LHCN-M2 (cell line): ENCODE results near the gene KCNAB1. TPM values are rescaled to one million over a fixed set of nuclear protein-coding genes. Genes with fewer than 3 reads are reported as not detected.
"Not testable (repeated sequence)": the region's sequence is repeated elsewhere in the genome, so short reads cannot be mapped to it uniquely, and the experiment has no call there.

Experiments
- DNase-seq: peaks from one replicate; pipeline ENCODE4 v3.0.0-alpha.2; 2012; ENCODE audit warnings: low read depth
- total RNA-seq: library from RNA; depleted of rRNA; stranded (reverse); fragments of >200 nt; gene quantifications from 2 replicates; pipeline ENCODE4 v1.2.3, GENCODE V29; 2014

KCNAB1 gene
- total RNA-seq, 1 experiment from 2014 or later, result 0.57 TPM

DNA sequence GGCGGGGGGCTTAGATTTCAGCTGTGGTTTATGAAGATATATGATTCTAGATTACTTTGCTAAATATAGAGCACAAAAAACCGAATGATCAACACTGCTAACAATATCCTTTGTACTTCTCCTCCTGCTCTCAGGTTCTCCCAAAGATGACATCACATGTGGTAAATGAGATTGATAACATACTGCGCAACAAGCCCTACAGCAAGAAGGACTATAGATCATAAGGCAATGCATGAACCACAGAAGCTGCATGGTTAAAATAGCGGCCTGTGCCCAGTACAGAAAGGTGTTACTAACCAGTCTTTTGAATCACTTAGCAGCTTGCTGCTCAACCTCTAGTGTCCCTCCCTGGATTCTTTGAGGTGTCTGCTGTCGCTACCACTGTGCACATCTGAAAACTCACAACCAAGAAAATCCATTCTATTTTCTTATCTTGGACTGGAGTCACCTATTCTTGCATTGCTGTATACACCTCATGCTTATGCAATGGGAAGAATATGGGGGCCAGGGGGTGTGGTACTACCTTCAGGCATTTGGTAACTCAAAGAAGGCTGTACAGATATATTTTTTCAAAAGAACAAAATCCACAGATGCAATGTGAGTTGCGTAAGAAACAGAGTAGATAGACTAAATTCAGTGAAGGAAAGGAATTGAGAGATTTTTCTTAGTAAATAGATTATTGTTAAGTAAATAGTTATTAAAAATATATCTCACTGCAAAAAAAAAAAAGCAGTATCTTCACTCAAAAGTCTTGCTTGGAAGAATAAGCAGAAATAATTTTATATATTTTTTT lies 416.3 kb downstream of the KCNAB1 start:
- peak; percentile 36 for DNase-seq

DNA sequence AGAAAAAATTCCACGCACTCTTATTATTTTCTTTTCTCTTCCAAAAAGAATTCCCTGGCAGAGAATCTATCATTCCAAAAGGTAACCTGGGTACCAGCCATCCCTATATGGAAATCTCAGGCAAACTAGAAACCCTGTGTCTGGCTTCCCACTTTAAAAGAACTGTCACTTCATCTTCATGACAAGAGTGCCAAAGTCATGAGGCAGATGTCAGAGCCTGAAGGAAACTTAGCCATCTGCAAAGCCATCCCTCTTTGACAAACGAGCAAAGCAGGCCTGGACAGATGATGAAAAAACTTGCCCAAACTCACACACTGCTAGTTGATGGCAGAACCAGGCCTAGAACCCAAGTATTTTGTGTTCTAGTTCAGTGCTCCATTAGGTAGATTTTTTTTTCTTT lies 418.7 kb downstream of the KCNAB1 start:
- no peak for DNase-seq

DNA sequence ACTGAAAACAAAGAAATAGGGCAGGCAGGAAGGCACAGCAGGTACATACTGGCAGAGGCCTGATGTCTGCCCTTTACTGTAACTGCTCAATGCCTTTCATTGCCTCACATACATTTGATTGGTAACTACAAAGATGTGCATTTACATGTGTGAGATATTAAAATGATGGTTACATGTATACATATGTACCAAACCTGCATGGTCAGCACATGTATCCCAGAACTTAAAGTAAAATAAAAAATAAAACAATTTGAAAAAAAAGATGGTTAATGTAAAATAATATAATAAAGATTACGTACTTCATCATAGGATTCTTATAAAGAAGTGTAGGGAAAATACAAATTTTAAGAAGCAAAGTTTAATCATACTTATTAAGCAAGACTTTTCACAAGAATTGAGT lies 419.4 kb downstream of the KCNAB1 start:
- no peak for DNase-seq

DNA sequence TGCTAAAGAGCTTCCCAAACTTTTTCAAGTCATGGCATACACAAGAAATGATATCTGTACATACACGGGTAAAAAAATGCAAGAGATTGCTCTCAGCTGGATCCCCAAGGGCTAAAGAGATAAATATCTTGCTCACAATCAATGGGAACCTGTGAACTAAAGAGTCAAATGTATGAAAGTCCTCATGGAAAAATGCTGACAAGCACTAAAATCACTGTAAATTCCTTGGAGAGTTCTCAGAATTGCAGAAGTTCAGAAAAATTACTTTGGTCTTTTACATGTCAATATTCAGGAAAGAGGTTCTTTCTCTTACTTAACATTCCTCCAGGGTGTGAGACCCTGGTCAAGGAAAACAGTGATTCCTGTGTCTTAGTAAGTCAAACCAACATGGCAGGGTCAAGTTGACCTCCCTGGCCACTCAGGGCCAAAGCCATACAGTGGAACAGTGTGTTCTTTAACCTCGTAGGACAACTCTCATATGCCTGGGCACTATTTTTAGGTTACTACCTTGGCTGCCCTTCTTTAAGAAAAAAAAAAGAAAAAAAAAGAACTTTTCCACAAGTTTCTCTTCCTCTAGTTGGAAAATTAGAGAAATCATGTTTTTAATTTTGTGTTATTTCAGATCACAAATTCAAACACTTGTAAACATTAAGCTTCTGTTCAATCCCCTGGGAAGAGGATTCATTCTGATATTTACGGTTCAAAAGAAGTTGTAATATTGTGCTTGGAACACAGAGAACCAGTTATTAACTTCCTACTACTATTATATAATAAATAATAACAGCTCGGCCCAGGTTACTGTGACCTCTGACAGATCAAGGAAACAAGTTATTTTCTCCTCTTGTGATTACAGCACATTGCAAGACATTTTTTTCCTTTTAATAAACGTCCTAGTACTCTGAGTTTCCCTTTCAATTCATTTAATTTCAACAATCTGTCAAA lies 422.0 kb downstream of the KCNAB1 start:
- DNase-seq, result no peak

DNA sequence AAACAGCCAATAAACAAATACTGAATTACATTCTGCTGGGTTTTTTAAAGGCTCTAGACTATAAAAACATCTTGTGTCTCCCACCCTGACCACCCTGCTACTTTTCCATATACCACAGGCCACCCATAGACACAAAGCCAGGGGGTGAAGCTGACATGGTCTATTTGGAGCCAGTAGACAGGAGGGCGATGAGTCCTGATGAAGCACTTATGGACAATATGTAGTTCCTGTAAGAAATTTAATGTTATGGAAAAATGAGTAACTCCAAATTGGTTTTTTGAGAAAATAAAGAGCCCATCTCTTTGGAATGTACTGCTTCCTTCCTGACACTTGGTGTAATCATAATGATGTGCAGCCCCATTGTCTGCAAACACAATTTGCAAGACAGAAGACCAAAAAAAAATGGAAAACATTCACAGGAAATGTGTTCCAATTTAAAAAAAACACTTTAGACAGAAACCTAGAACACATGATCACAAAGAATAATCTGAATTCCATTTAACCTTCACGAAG lies 422.7 kb downstream of the KCNAB1 start:
- no peak for DNase-seq

DNA sequence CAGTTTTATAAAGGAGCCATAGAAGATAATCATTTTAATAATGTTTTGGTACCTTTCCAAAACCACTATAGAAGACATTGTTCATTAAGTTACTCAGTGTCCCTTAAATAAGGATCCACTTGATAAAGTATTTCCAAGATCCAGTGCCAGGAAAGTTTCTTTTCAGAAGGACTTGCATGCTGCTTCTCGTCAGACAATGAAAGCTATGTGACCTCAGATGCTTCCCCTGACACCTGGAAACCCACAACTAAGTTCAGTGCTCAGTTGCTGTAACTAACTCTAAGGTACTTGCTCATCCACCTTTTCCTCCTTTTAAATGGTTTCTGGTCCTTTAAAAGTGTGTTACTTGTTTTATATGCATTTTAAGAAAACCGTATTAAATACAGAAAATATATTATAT lies 427.3 kb downstream of the KCNAB1 start:
- no peak for DNase-seq

DNA sequence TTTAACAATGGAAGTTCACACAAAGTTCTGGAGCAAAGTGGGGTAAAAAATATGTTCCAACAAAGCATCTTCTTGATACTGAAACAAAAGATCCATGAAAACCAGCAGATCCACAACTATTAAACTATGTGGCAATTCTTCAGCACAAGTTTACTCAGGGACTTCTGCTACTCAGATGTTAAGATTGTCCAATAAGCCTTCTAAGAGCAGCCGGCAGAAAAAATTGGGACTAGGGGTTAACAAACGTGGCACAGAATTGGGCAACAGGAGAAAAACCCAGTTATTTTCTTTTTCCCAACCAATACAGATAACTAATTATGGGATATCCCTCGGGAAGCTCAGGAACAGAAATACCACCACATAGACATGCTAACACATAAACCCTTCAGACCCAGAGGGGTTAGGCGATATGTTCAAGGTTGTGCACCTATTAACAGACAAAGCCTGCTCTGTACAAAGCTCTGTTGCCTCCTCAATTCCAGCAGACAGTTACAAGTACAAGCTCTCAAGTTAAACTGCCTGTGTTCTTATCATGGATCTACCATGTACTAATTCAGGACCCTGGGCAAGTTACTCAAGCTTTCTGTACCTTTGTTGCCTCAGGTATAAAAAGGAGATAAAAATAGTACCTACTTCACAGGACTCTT lies 427.8 kb downstream of the KCNAB1 start:
- no peak for DNase-seq

DNA sequence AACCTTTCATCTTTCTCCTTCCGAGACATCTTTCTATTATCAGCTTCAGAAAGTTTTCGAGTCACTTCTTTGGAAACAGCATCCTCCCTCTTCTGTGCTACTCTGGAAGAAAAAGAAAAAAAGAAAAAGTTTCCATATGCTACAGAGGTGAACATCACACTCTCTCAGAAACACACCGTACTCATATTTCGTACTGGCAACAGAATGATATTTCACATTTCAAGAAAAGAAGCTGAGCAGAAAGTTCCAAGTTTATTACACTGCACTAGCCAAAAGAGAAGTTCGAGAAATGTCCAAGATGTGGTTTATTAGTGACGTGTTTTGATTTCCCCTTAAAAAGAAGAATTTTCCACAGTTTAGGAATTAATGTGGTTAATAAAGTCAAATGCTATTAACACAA lies 428.5 kb downstream of the KCNAB1 start:
- no peak for DNase-seq

DNA sequence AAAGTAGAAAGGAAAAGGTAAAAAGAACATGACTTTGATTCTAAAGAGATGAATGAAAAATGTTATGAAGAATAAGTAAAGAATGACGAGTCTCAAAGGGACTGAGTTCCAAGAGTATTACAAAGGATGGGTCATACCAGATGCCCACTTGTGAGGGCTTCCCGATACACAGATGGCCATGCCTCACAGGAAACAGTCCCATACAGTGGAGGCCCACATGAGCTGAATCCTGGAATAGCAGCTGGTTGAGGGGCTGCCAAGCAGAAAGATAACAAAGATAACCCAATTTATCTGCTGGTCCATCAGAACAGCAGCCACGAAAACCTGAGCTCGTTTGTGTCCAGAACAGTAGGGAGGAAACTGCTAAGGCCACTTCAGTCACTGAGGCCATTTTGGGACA lies 430.9 kb downstream of the KCNAB1 start:
- DNase-seq, result peak; percentile 81

DNA sequence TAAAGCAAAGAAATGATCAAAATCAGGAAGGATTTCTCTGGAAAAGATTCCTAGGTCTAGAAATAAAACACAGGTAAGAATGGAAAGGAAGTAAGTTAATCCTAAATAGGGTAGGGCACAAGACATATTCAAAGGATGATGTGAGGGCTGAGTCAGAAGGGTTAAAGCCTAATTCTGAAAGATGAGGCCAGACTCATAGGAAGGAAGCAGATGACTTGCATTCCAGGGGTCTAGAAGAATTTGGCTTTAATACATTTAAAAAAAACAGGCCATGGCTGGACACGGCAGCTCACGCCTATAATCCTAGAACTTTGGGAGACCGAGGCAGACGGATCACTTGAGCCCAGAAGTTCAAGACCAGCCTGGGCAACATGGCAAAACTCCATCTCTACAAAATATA lies 431.4 kb downstream of the KCNAB1 start:
- peak; percentile 92 for DNase-seq

DNA sequence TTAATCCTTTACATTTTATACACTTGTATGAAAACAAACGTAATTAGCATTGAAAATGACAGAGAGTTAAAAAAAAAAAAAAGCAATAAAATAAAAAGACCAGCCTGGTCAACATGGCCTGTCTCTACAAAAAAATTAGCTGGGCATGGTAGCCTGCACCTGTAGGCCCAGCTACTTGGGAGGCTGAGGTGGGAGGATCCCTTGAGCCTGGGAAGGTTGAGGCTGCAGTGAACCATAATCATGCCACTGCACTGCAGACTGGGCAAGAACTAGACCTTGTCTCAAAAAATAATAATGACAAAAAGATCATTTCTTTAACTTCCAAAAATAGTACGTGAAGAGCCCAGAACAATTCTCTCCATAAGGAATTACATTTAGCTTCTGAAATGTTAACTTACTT lies 432.6 kb downstream of the KCNAB1 start:
- no peak for DNase-seq

DNA sequence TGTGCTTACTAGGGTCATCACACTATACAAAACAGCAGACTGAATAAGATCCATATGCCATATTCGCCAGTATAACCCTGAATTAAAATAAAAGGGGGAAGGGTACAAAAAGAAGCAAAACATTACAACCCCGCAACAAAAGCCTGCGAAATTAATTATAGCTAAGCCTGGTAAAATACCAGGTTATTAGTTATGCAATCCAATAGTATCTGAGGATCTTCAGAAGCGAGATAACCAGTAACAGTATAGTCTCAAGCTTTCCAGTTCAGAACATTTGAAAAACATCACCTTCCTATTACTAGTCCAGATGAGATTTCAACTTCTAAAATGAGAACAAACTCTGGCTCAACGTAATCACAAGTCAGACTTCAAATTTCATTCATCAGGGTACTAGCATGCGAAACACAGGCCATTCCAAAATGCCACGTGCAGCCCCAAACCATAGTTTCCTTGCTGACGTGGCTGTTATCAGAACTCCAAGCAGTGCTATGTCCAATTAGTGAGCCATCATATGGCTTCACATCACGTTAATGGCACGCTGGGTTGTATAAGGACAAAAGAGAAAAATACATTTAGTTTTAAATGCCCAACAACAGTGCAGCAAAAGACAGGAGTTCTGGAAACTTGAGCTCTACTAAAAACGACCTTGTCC lies 433.5 kb downstream of the KCNAB1 start:
- peak; percentile 69 for DNase-seq

DNA sequence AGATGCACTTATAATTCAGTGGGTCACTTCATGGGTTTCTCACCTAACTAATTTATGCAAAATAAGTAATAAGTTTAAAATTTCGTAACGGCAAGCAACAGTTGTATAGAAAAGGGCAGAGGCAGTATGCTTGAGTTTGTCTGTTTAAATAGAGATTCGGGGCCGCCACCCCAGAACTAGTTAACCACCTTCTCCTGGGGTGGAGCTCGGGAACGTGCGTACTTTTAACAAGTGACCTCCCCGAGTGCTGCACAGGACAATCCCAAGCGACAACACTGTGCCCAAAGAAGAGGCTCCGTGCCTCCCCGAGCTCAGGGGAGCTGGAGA lies 434.1 kb downstream of the KCNAB1 start:
- no peak for DNase-seq

DNA sequence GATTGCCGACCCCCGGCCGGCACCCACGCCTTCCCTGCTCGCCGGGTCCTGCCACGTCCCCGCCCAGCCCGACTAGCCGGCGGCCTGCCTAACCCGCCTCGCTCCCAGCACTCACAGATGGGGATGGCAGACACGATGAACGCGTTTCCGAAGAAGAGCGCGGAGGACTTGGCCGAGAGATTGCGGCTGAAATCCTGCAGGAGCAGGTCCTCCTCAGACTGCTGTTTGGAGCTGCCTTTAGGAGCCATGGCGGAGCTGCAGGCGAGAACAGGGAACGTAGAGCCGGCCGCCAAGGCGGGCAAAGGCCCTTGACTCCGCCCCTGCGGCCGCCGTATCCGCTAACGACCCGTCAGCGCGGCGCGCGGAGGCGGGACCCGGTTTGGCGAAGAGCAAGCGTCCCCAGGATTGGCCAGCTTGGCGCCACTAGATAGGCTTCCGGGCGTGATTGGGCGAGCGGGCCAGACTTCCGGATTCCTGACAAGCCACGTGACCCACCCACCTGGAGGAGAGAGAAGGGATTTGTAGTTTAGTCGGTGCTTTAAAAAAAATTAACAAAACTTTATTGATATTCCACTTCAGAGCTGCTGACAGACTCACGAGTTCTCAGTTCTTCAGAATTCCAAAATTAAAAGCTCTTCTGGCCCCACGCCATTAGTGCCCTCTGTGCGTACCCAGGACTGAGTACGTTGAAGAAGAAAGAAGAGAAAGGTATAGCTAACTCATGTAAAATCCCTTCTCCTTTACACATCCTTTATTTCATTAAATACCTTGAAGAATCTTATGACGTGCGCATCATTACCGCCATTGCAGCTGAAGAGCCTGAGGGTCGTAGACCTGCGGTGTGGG lies 434.7 kb downstream of the KCNAB1 start, which contains the start of gene SSR3:
Gene SSR3 (minus strand): TSS at position 276 of the 846 bp plus-strand sequence. CDS start 28 bp downstream, at position 248.
- peak; percentile 99 for DNase-seq

DNA sequence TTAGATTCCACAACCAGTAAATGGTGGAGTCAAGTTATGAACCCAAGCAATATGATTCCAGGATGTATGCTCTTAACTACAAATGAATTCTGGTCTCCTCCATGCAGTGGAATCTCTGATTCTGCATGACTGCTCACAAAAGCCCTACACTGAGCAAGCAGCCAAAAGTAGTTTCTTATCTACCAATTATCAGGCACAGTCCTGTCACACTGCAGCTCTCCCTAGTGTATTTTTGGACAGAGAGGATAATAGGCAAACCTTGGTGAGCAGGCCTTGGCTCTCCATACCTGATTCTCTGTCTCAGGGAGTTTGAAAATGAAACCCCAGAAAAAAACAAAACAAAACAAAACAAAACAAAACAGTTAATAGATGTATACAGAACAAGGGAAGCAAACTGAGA lies 438.0 kb downstream of the KCNAB1 start:
- no peak for DNase-seq

DNA sequence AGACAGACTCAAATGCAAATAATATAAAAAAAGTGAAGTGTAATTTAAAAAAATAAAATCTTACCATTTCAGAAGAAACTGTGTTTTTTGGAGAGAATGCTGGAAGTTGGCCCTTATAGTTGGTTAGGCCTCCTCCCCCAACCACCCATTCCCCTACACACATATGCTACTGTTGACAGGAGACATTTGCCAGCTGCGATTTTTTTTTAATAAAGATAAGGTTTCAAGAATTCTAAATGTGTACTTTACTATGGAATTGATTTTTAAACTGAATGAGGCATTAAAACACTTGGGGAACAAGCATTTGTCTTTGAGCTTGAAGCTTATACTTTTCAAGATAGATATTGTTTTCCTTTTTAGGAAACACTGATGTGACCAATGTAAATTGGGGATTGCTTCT lies 438.9 kb downstream of the KCNAB1 start:
- DNase-seq, result no peak

DNA sequence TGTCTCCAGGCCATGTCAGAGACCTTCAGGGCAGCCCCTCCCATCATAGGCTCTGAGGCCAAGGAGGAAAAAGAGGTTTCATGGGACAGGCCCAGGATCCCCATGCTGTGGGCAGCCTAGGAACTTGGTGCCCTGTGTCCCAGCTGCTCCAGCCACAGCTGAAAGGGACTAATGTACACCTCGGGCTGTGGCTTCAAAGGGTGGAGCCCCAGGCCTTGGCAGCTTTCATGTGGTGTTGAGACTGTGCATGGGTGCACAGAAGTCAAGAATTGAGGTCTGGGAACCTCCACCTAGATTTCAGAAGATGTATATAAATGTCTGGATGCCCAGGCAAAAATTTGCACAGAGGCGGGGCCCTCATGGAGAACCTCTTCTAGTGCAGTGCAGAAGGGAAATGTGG lies 441.2 kb downstream of the KCNAB1 start:
- DNase-seq, result no peak

DNA sequence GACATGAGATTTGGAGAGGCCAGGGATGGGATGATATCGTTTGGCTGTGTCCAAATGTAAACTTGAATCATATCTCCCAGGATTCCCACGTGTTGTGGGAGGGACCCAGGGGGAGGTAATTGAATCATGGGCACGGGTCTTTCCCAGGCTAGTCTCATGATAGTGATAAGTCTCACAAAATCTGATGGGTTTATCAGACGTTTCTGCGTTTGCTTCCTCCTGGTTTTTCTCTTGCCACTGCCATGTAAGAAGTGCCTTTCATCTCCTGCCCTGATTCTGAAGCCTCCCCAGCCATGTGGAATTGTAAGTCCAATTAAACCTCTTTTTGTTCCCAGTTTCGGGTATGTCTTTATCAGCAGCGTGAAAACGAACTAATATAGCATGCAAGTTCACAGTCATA lies 442.1 kb downstream of the KCNAB1 start:
- DNase-seq, result not testable (repeated sequence)

DNA sequence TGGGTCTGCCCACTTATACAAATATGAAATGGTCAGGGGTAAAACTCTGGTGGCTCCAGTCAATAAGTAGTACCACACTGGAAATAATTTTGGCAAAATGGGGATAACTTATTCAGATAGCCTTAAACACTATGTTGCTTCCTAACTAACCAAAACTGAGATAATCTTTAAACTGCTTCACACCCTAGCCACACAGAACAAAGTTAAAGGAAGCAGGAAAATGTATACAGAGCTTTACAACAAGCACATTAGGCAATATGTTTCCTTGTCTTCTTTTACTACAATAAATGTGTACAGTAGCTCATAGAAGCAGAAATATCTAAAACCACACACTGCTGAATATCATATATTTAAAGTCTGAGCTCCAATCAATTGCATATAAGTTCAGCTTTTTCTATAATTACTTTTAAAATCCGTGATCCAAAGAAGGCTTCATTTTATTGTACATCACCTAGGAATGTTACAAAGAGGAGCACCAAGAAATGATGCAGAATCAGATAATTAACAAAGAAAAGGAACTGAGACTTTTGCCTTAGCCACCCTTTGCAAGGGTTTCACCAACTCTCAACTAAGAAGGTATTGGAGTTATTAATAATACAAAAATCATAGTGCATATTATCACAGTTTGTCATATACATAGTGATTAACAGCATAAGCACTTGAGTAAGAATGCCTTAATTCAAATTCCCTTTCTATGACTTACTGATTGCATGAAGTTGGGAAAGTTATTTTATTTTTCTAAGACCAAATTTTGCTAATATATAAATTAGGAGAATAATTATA lies 443.7 kb downstream of the KCNAB1 start:
- no peak for DNase-seq

DNA sequence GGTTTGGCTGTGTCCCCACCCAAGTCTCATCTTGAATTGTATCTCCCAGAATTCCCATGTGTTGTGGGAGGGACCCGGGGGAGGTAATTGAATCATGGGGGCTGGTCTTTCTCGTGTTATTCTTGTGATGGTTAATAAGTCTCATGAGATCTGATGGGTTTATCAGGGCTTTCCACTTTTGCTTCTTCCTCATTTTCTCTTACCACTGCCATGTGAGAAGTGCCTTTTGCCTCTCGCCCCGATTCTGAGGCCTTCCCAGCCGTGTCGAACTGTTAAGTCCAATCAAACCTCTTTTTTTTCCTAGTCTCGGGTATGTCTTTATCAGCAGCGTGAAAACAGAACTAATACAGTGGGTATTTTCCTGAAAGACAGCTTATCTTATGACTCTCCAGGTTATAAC lies 448.6 kb downstream of the KCNAB1 start:
- DNase-seq, result not testable (repeated sequence)
